ENCODE data around the gene SLC6A14. TPM values are rescaled to one million over a fixed set of nuclear protein-coding genes. Genes with fewer than 3 reads are reported as not detected.

The SLC6A14 gene
- total RNA-seq: not detected

DNA sequence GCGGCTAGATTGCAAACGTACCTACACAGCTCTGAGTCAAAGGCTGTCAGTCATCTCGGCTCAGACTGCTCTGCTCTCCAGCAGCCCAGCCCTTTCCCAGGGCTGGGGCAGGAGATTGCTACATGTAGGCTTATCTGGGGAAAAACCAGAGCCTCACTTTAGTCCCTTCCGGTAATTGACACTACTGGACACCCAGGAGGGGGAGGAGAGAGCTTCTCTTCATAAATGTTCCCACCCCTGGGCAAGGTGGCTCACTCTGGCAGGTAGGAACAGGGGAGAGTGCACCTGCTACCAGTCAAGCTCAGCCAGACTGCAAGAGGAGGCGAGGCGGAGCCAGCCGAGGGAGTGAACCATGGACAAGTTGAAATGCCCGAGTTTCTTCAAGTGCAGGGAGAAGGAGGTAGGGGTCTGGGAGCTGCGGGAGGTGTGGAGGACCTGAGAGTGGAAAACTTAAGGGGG, at the start of gene SLC6A14:
TSS of gene SLC6A14 (plus strand) at position 249 of the 459 bp plus-strand sequence. CDS start at position 353, 104 bp downstream.

DNA sequence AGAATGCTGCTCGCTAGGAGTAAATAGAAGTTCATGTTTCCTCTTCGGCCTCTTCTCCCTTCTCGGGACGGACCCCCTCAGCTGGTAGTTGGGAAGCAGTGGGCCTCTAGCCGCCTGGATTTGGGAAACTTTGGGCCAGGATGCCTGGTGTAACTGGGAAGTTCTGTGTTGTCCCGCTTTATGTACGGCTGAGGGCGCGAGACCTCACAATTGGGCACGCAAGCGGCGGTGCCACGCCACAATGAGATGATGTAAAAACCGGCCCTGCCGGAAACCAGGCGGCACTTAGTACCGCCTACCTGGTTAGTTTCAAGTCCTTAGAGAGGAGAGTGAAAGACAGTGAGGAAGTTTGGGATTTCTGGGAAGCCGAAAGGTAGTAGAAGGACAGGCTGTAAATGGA, 26.4 kb downstream of the SLC6A14 start, which contains the start of gene CT83:
TSS of gene CT83 (minus strand) at position 155 of the 400 bp plus-strand sequence. CDS start at position 35, 120 bp downstream.

Other genes starting within 250 kb of the SLC6A14 start
- gene CT83, start 26.4 kb downstream of the SLC6A14 start, total RNA-seq: not detected